ENCODE measurements around the gene NCKAP5. TPM values are rescaled to one million over a fixed set of nuclear protein-coding genes. Genes with fewer than 3 reads are reported as not detected.

NCKAP5 gene
- total RNA-seq, 1 donor from 2014 or later: 0.87 TPM

GRCh38 chr2:133589456-133589855 is 21.2 kb upstream of the NCKAP5 start:
- no peaks in the 10 kb centered on the region for H3K36me3 Mint-ChIP-seq (ENCODE audit: low read depth)
- H3K9me3 Mint-ChIP-seq (ENCODE audit: low read depth): no peaks in the 10 kb centered on the region
- H3K4me1 Mint-ChIP-seq (ENCODE audit: low read depth): peaks cover 5% of the 10 kb centered on the region
- no peak for DNase-seq (ENCODE audit: low spot score)
- no peak for TF ChIP-seq CTCF (IDR thresholded peaks at IDR 0.05)
- H3K27ac Mint-ChIP-seq (ENCODE audit: unreplicated experiment): no peak overlapping the region
- H3K27me3 Mint-ChIP-seq (ENCODE audit: low read depth): peaks cover 5% of the 10 kb centered on the region
- no peak overlapping the region for H3K4me3 Mint-ChIP-seq (ENCODE audit: unreplicated experiment)

GRCh38 chr2:133588144-133588543 is 19.9 kb upstream of the NCKAP5 start:
- no peak for DNase-seq (ENCODE audit: low spot score)
- TF ChIP-seq CTCF (IDR thresholded peaks at IDR 0.05): no peak
- Mint-ChIP-seq H3K36me3 (ENCODE audit: low read depth) (no peaks in the 10 kb centered on the region), H3K9me3 (ENCODE audit: low read depth) (no peaks in the 10 kb centered on the region), H3K4me3 (ENCODE audit: unreplicated experiment) (no peak overlapping the region), H3K27ac (ENCODE audit: unreplicated experiment) (no peak overlapping the region), H3K4me1 (ENCODE audit: low read depth) (peaks cover 5% of the 10 kb centered on the region), H3K27me3 (ENCODE audit: low read depth) (no peaks in the 10 kb centered on the region)

- Mint-ChIP-seq H3K27ac (ENCODE audit: unreplicated experiment) (no peak overlapping the region), H3K36me3 (ENCODE audit: low read depth) (no peaks in the 10 kb centered on the region), H3K27me3 (ENCODE audit: low read depth) (no peaks in the 10 kb centered on the region), H3K9me3 (ENCODE audit: low read depth) (no peaks in the 10 kb centered on the region), H3K4me3 (ENCODE audit: unreplicated experiment) (no peak overlapping the region), H3K4me1 (ENCODE audit: low read depth) (peaks cover 5% of the 10 kb centered on the region)
- TF ChIP-seq CTCF (IDR thresholded peaks at IDR 0.05): no peak
- no peak for DNase-seq (ENCODE audit: low spot score)
These were observed 18.7 kb upstream of the NCKAP5 start for GRCh38 chr2:133586978-133587377.

GRCh38 chr2:133581010-133581760 is 12.9 kb upstream of the NCKAP5 start:
- Mint-ChIP-seq H3K36me3 (ENCODE audit: low read depth) (no peaks in the 10 kb centered on the region), H3K9me3 (ENCODE audit: low read depth) (no peaks in the 10 kb centered on the region), H3K4me3 (ENCODE audit: unreplicated experiment) (no peak overlapping the region), H3K27ac (ENCODE audit: unreplicated experiment) (no peak overlapping the region), H3K27me3 (ENCODE audit: low read depth) (no peaks in the 10 kb centered on the region), H3K4me1 (ENCODE audit: low read depth) (peaks cover 16% of the 10 kb centered on the region)
- no peak for TF ChIP-seq CTCF (IDR thresholded peaks at IDR 0.05)
- DNase-seq (ENCODE audit: low spot score): no peak

GRCh38 chr2:133579274-133579673 is 11.0 kb upstream of the NCKAP5 start:
- TF ChIP-seq CTCF (IDR thresholded peaks at IDR 0.05): no peak
- H3K9me3 Mint-ChIP-seq (ENCODE audit: low read depth): no peaks in the 10 kb centered on the region
- no peaks in the 10 kb centered on the region for H3K36me3 Mint-ChIP-seq (ENCODE audit: low read depth)
- H3K4me1 Mint-ChIP-seq (ENCODE audit: low read depth): peaks cover 16% of the 10 kb centered on the region
- H3K27ac Mint-ChIP-seq (ENCODE audit: unreplicated experiment): no peak overlapping the region
- DNase-seq (ENCODE audit: low spot score): no peak
- H3K27me3 Mint-ChIP-seq (ENCODE audit: low read depth): no peaks in the 10 kb centered on the region
- no peak overlapping the region for H3K4me3 Mint-ChIP-seq (ENCODE audit: unreplicated experiment)

Data from chondrocyte (in vitro differentiated cells).